DND-41 (cell line): Measurements from ENCODE around the gene ABAT.

Source experiments
- ATAC-seq: fragments of 200-7000 bp; cut with Tn5 transposase; 3 replicates; pipeline ENCODE4 v1.9.1; 2021; ENCODE audit warnings: low read depth; ENCODE audit not compliant: insufficient read depth
- DNase-seq: peaks from one replicate; pipeline ENCODE4 v3.0.0-alpha.2; 2020
- H2AFZ ChIP-seq: 2 replicates; pipeline ENCODE4 v1.6.0; 2012; ENCODE audit warnings: low read depth, low read length
- H3K27ac ChIP-seq: 2 replicates; pipeline ENCODE4 v1.5.1; 2012; ENCODE audit warnings: low read length, inconsistent platforms
- H3K27me3 ChIP-seq: fragments of 200-600 bp; sonication (generic); 2 replicates; pipeline ENCODE4 v1.6.0; 2012; ENCODE audit warnings: low read length, mild to moderate bottlenecking, inconsistent platforms; ENCODE audit not compliant: insufficient read depth, poor library complexity
- H3K36me3 ChIP-seq: 2 replicates; pipeline ENCODE4 v1.5.1; 2012; ENCODE audit warnings: low read length, inconsistent platforms; ENCODE audit not compliant: insufficient read depth
- H3K4me1 ChIP-seq: 2 replicates; pipeline ENCODE4 v1.5.1; 2012; ENCODE audit warnings: mild to moderate bottlenecking, low read length; ENCODE audit not compliant: insufficient read depth
- H3K4me2 ChIP-seq: 2 replicates; pipeline ENCODE4 v1.6.0; 2012; ENCODE audit warnings: mild to moderate bottlenecking, moderate library complexity, low read length, inconsistent platforms; ENCODE audit not compliant: insufficient read depth
- H3K4me3 ChIP-seq, 2 experiments: fragments of 200-600 bp in 1 of 2; shearing (Covaris generic) in 1 of 2; 2 replicates each; pipeline ENCODE4 v1.5.1; 2012 to 2016; ENCODE audit warnings: inconsistent platforms in 2 of 2, low read length in 2 of 2, mild to moderate bottlenecking in 2 of 2, low read depth in 1 of 2, moderate library complexity in 1 of 2
- H3K79me2 ChIP-seq: 2 replicates; pipeline ENCODE4 v1.6.0; 2012; ENCODE audit warnings: low read length, inconsistent platforms; ENCODE audit not compliant: insufficient read depth
- H3K9ac ChIP-seq: 2 replicates; pipeline ENCODE4 v1.6.0; 2012; ENCODE audit warnings: low read depth, mild to moderate bottlenecking, inconsistent platforms, low read length, moderate library complexity
- H3K9me3 ChIP-seq: 2 replicates; pipeline ENCODE4 v1.5.1; 2012; ENCODE audit warnings: low read length, moderate library complexity, mild to moderate bottlenecking, inconsistent platforms; ENCODE audit not compliant: insufficient read depth, severe bottlenecking
- H4K20me1 ChIP-seq: 2 replicates; pipeline ENCODE4 v1.6.0; 2012; ENCODE audit warnings: low read length; ENCODE audit not compliant: insufficient read depth
- CTCF ChIP-seq: IDR thresholded peaks from 2 replicates; pipeline ENCODE4 v1.5.1; 2012; ENCODE audit warnings: borderline replicate concordance, low read length, moderate library complexity, mild to moderate bottlenecking; ENCODE audit not compliant: poor library complexity, severe bottlenecking; ENCODE audit errors: extremely low read depth
- EZH2 ChIP-seq: IDR thresholded peaks from 3 replicates; pipeline ENCODE4 v1.6.1; 2012; ENCODE audit warnings: borderline replicate concordance, low read depth, mild to moderate bottlenecking, moderate library complexity, low read length, inconsistent platforms; ENCODE audit not compliant: severe bottlenecking

The ABAT gene

GRCh38 chr16:8831450-8831849 is 157.0 kb downstream of the ABAT start:
- H4K20me1 ChIP-seq: peaks cover 28% of the 10 kb centered on the region
- peaks cover 40% of the 10 kb centered on the region for H3K36me3 ChIP-seq
- no peak overlapping the region for H2AFZ ChIP-seq
- H3K4me1 ChIP-seq: peaks cover 48% of the 10 kb centered on the region
- H3K4me2 ChIP-seq: peak overlapping the region; percentile 9; the same call in 1 of the 2 replicates
- no peak for DNase-seq
- no peaks in the 10 kb centered on the region for H3K9me3 ChIP-seq
- H3K79me2 ChIP-seq: peaks cover 43% of the 10 kb centered on the region
- H3K27ac ChIP-seq: peak overlapping the region; percentile 82
- H3K4me3 ChIP-seq: no peak overlapping the region
- no peaks in the 10 kb centered on the region for H3K27me3 ChIP-seq
- H3K9ac ChIP-seq: no peak overlapping the region
- TF ChIP-seq EZH2 (no peak), CTCF (no peak)
- ATAC-seq: no peak

- peak overlapping the region in 1 of 2 experiments; percentile 16; a peak in 1 of 4 replicates for H3K4me3 ChIP-seq
- peaks cover 48% of the 10 kb centered on the region for H3K4me1 ChIP-seq
- TF ChIP-seq CTCF (no peak), EZH2 (no peak)
- H3K9me3 ChIP-seq: no peaks in the 10 kb centered on the region
- no peak for DNase-seq
- peaks cover 43% of the 10 kb centered on the region for H3K79me2 ChIP-seq
- H3K36me3 ChIP-seq: peaks cover 35% of the 10 kb centered on the region
- H3K9ac ChIP-seq: peak overlapping the region; percentile 49
- peaks cover 28% of the 10 kb centered on the region for H4K20me1 ChIP-seq
- peak overlapping the region; percentile 82 for H3K27ac ChIP-seq
- H3K27me3 ChIP-seq: no peaks in the 10 kb centered on the region
- H3K4me2 ChIP-seq: peak overlapping the region; percentile 35
- H2AFZ ChIP-seq: no peak overlapping the region
- ATAC-seq: peak; percentile 36
Observed at GRCh38 chr16:8831871-8832716, 157.7 kb downstream of the ABAT start.

GRCh38 chr16:8832717-8833105 is 158.3 kb downstream of the ABAT start:
- Histone ChIP-seq H3K36me3 (peaks cover 35% of the 10 kb centered on the region), H3K27me3 (no peaks in the 10 kb centered on the region), H3K4me2 (peak overlapping the region; percentile 35), H3K9me3 (no peaks in the 10 kb centered on the region), H3K4me3 (peak overlapping the region in 1 of 2 experiments; percentile 16; a peak in 1 of 4 replicates), H4K20me1 (peaks cover 28% of the 10 kb centered on the region), H3K9ac (peak overlapping the region; percentile 49), H2AFZ (no peak overlapping the region), H3K4me1 (peaks cover 48% of the 10 kb centered on the region), H3K79me2 (peaks cover 49% of the 10 kb centered on the region), H3K27ac (peak overlapping the region; percentile 82)
- TF ChIP-seq EZH2: no peak
- peak; percentile 48 for TF ChIP-seq CTCF
- peak; percentile 91 for DNase-seq
- ATAC-seq: peak; percentile 97
